T follicular helper cell (primary cell): ENCODE results near the gene GRIN2C.
"Not testable (repeated sequence)": the region's sequence is repeated elsewhere in the genome, so short reads cannot be mapped to it uniquely, and the experiment has no call there.

Experiments used
- DNase-seq: peaks from one replicate; pipeline ENCODE4 v3.0.0-alpha.2; 2020; ENCODE audit warnings: low read depth

The GRIN2C gene

DNA sequence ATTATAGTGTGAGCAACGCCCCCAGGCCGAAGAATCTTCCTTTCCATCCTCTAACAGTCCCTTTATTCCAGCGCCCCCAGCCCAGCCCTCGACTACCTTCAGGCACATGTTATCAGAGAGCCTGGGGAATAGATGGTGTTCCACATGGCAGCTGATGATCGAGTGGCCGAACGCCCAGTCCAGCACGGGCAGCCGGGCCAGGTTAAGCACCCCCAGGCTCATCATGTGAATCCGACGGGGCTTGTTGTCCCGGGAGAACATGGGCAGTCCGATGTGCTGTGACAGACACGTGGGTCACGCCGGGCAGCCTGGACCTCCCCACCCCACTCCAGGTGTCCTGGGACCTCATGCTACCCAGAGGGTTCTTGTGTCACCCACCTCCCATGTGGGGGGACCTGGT lies 19.6 kb upstream of the GRIN2C start:
- DNase-seq = no peak

DNA sequence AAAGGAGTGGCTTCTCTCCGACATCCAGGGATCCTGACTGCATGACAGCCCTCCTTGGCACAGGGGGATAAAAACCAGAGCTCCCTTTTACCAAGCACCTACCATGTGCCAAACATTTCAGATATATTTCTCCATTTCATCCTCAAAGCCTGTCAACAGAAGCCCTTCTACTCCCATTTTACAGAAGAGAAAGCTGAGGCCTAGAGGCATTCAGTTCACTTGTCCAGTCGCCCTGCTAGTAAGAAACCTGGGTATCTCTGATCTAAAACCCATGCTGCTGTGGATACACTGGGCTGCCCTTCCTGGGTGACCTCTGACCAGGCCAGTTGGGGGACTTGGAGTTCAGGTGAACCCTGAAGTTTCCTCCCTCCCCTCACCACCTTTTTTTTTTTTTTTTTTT lies 19.0 kb upstream of the GRIN2C start:
- DNase-seq = no peak

DNA sequence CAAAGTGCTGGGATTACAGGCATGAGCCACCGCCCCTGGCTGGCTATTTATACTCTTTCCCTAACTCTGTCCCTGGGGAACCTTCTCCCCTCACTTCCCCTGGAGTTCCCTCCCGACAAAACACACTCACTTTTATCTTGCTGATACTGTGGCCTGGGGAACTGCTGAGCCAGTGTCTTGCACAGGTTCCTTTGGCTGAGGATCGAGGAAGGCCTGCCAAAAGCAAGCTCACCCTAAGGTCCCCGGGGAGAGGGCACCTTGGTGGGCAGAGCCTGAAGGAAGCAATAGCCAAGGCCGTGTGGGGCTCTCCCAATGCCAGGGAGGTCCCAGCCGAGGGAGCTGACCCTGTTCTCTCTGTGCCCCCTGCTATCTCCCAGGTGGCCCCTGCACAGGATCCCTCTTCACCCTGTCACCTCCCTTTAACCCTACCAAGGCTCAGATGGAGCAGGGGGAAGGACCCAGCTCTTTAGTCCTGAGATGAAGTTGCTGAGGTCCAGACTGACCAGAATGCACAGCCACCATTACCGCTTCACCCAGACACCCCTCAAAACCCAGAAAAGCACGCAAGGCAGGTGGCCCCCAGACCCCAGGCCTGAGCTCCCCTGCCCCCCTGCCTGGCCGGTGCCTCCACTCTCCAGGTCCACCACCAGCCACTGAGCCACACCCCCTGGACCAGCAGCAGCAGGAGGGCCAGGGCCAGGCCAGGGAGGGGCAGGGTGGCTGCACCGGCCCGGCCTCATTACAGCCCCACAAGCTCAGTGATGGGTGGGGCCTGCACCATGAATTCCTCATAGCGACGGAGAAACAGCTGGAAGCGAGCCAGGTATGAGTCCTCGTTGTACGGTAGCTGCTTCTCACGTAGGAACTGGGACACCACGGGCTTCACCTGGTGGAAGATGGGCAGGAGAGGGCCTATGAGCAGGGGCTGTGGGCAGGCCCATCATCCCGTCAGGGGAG lies 18.2 kb upstream of the GRIN2C start:
- DNase-seq = no peak

DNA sequence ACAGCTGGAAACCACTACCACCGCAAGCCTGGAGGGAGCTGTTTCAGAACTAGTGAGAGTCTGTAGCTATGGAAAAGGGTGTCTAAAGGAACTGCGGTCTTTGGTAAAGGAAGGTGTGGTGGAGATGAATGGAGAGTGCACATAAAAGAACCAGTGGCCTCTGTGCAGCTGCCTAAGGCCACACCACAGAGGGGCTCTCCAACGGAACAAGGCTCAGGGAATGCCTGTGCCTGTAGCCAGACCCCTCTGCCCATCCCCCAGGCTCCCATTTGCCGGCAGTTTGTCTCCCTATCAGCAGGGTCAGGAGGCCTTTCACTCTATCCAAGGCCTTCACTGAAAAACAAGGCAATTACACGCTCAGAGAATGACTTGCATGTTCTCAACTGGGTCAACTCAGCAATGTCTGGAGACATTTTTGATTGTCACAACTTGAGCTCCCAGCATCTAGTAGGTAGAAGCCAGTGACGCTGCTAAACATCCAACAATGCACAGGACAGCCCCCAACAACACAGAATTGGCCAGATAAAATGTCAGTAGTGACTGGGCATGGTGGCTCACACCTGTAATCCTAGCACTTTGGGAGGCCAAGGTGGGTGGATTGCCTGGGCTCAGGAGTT lies 16.4 kb upstream of the GRIN2C start:
- no peak for DNase-seq

DNA sequence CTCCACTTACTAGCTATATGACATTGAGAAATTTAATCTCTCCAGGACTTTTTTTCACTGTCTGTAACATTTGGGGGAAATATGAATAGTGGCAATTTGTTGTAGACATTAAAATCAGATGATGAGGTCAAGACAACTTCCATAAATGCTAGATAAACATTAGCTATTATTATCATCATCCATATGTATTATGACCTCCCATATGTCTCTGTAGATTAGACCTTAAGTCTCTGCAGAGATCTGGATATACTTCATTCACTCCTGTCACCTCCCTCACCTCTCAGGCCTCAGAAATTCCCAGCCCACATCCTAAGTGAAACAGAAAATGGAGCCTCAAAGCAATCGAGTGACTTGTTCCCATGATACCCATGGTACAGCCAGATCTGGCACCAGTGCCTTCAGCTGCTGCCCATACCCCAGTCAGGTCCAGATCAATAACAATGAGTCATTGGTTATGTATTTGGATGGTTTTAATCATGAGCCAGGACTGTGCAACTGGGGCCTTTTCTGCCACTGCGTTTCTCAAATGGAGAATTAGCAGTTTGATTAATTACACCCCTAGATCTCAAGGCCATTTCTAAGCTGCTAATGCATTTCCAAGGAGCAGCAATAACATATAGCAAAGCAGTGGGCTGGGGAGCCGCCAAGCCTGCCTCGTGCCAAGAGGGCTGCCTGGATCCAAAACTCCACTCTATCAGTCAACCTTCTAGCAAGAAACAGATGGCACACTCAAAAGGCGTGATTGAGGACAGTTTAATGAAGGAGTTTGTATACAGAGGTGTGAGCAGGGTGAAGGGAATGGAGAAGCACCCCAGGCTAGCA lies 15.7 kb upstream of the GRIN2C start:
- no peak for DNase-seq

DNA sequence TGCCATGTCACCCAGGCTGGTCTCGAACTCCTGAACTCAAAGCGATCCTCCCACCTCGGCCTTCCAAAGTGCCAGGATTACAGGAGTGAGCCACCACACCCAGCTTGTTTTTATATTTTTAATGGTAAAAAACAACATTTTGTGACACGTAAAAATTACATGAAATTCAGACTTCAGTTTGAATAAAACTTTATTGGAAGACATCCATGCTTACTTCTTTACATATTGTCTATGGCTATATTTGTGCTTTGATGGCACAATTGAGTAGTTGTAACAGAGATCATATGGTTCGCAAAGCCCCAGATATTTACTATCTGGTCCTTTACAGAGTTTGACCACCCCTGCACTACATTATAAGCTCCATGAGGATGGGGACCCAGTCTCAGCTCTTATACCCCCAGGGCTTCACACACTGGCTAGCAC lies 14.9 kb upstream of the GRIN2C start:
- DNase-seq = no peak

DNA sequence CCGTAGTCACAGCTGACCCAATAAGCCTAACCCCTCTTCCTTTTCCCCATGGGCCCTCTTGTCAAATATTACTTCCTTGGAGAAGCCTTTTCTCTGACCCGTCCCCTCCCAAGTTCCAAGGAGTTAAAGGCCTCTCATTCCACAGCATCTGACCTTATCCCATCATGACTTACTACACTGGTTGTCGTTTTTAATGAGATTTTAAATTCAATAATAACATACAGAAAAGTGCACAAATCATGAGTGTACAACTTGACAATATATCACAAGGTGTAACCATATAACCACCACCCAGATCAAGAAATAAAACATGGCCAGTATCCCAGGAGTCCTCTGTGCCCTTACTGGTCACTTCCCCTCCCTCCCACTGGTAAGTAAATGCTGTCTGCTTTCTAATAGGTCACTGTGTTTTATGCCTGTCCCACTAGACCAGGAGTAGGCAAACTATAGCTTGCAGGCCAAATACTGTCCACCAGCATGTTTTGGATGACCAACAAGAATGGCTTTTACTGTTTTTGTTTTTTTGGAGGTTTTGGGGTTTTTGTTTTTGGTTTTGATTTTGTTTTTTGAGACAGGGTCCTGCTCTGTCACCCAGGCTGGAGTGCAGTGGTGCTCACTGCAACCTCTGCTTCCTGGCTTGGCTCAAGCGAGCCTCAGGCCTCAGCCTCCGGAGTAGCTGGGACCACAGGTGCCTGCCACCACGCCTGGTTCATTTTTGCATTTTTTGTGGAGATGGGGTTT lies 14.4 kb upstream of the GRIN2C start:
- DNase-seq = no peak

DNA sequence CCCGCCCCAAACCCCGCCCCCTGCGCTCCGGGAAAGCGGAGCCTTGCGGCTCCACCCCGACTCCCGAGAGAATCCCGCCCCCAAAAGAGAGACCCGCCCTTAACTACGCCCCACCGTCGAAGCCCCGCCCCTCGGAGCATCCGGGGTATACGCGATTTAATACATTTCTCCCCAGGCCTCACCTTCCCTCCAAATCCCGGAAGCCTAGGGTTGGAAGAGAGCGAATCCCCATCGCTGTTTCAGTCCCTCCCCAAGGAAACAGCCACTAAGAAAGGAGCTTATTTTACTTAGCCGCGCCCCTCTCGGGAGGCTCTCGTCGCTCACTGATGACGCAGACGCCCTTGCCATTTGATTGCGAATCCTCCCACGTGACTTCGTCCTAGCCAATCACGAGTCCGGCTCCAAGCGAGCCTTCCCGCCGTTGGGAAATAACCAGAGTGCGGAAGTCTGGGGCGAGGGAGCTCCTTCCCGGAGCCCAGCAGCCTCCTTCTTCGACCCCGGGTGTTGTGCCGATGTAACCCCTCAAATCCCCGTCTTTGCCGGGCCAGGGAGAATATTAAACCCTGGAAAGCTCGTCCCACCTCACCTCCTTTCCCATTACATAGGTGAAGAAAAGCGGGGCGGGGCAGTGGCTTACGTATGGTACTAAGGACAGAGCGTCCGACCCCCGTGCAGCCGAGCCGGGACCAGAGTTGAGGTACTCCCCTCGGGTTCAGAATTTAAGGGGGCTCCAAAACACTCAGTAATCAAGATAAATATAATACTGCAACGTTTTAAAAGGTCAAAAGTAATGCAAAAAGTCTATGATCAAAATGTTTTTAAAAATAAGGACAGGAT lies 13.6 kb upstream of the GRIN2C start:
- DNase-seq = peak; percentile 99

DNA sequence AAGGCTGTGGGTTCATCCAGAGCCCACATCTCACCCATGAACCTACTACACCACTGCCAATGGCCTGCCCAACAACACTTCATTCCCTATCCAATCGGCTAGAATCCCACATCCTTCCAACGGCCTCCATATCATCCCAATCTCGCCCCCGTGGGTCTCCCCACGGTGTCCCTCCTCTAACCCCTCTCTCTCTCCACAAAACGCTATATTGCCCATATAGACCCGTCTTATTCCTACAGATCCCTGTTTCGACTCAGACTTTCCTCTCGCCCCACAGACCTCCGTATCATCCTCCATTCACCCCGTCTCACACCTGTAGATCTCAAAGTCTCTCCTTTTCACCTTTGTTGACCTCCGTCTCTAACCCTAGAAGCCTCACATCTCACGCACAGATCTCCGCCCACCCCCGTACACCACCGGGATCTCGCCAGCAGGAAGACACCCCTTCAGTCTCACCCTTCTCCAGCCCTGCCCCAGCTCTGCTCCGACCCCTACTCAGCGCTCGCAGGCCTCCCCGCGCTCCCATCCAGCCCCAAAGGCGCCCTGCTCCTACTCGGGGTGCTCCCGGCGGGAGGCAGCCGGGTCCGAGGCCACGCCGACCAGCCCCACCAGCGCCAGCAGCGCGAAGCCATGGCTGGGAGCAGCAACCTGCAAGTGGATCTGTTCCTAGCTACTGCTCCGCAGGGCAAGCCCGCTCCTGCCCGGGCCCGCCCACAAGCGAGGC lies 12.8 kb upstream of the GRIN2C start, which contains the start of gene FDXR:
FDXR (minus strand) TSS at position 682 of the 724 bp plus-strand sequence; CDS start at position 632, 50 bp downstream.
- peak; percentile 15 for DNase-seq

DNA sequence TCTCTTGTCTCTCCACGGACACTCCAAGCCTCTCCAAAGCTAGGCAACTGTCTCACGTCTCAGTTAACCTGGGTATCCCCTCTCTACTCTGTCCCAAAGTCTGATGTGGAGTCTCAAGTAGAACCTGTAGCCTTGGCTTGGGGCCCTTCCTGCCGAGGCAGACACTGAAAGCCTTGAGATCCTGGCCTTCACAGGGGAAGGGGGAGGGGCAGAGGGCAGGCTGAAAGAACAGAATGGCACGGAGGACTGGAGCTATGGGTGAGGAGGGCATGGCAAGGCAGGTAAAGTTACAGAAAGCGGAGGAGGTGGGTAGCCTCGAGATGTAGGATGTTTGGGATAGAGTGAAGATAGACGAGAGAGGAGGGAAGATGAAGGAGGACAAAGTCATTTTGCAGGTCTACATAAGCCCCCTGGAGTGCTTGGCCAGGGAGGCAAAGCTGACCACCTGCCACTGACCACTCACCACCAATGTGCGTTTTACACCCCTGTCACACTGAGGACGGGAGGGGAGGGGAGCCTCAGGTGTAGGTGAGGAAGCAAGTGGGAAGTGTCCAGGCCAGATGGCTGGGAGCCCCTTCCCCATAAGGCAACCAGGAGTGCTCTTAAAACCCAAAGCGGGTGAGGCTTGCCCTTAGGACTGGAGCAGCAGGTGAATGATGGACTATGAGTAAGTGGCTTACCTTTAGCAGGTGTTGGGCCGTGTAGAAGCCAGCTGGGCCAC lies 11.8 kb upstream of the GRIN2C start:
- no peak for DNase-seq

DNA sequence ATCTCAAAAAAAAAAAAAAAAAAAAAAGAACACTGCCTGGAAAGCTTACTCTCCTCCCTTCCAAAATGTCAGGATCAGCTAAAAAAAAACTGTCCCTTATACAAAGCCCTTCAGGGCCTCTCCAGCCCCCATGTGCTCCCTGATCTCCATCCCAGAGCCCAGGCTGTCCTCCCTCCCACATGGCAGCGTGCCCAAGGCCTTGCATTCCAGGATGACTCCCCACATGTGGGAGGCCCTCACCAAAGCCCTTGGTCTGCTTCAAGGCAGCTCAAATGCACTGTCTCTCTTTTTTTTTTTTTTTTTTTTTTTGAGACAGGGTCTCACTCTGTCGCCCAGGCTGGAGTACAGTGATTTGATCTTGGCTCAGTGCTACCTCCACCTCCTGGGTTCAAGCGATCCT lies 10.8 kb upstream of the GRIN2C start:
- DNase-seq = no peak

DNA sequence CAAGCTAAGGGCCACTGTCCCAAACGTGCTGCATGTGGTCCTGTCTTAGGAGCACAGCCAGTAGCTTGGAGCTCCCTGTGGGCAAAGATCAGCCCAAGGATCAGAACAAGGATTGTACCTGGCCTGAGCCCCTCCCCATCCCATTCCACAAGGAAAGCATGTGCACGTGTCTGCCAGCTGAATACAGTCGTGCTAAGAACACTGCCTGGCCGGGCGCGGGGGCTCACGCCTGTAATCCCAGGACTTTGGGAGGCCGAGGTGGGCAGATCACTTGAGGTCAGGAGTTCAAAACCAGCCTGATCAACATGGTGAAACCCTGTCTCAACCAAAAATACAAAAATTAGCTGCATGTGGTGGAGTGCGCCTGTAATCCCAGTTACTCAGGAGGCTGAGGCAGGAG lies 10.3 kb upstream of the GRIN2C start:
- DNase-seq = not testable (repeated sequence)

DNA sequence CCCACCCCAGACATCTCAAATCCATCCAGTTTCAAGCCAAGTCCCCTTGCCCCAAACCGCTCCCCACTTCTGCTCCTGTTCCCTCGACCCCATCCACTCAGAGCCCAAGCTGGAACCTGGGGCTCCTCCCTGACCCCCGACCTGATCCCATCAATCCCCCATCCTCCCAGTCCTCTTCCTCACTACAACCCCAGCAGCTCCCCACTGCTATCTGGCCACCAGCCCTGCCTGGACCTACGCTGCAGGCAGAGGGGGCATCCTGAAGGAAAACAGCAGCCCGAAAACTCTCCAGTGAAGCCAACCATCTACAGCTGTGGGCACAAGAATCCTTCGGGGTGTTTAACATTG lies 9.2 kb upstream of the GRIN2C start:
- no peak for DNase-seq

DNA sequence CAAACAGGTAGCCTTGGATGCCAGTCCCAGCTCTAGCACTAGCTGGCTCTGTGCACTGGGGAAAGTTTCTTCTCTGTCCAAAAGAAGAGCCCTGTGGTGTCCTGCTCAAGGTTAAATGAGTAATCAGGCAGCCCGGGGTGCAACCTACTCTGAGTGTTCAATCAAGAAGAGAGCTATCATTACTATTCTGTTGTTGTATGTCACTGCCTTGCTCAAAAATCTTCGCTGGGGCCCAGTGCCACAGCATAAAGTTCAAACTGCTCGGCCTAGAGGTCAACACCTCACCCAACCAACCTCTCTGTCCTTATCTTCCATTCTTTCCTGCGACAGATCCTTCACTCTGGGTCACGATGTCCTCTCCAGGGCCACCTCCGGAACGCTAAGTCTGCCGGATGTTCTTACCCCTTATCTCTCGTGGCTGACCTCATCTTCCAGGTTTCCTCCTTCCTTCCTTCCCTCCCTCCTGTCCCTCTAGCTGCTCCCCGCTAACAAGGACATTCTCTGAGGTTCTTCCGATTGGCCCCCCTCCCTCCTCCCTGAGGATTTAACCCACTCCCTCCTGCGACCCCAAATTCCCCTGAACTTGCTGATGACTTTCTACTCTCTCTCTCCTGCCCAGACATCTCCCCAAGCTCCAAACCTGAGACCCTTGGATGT lies 8.7 kb upstream of the GRIN2C start:
- no peak for DNase-seq

DNA sequence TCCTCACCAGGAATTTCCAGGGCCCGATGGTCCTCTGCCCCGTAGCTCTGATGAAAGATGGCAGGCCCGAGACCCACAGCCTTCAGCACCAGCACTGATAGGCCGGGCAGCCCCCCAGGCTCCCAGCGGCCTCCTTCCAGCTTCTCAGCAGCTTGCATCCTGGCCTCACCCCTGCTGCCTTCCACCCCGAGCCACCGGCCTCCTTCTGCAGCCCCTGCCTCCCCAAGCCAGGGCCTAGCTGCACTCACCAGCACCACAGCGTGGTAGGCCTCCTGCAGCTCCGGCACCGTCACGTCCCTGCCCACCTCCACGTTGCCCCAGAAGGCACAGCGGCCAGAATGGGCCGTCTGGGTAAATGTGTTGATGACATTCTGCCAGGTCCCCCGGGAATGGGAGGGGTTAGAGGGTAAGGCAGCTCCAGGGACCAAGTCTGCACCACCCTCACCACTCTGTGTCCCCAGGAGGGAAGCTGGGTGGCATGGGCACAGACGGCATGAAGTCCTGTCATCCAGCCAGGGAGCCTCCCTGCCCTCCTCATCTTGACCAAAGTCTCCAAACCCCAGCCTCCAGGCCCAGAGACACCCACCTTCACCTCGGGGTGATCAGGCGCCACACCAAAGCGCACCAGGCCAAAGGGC lies 6.6 kb upstream of the GRIN2C start:
- no peak for DNase-seq

DNA sequence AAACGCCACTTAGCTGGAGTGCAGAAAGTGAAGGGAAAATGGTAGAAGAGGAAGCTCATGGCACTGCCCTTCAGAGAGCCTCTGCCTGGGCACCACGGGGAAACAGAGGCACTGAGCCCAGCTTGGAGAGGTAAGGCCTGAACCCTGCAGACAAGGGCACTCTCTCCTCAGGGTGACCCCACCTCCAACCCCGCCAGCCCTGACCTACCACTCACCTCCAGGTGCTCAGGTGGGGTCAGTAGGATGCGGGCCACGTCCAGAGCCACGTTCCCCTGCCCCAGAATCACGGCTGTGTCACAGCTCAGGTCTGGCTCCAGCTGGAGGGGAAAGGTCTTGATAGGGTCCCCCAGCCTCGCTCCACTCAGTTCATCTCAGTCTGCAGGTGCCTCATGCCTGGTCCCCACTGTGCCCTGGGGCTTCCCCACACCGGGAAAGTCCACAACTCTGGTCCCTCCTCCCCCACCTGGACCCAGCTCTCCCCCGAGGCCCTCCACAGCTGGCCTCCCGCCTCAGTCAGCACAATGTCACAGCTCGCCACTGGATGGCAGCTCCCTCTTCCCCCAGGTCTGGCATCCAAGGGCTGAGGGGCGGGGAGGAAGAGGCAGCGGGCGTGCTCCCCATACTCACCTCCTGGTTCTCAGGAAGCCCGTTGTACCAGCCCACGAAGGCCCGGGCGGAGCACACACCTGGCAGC lies 6.0 kb upstream of the GRIN2C start:
- DNase-seq = no peak

DNA sequence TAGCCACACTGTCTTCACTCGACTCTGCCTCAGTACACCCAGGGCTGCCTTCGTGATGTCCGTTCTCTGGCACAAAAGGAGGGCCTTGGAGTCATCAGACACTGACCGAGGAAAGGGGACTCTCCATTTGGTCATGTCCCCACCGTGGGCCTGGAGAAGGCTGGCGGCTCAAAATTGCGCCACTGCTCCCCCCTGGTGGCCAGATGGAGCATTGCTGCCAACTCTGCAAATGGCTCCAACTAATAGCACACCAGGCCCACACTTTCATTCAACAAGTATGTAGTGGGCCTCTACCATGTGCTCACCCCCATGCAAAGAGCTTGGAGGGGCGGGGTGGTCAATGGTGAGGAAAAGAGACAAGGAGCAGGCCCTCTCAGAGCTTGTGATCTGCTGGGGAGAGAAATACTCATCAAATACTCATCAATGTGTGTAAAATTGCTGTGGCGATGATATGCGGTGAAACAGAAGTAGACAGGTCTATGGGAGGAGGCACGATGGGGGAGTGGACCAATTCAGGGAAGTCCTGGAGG lies 5.2 kb upstream of the GRIN2C start:
- peak; percentile 41 for DNase-seq
